GM18870 (cell line): ENCODE results near the gene LDB1.

Source experiments
- ATAC-seq: cut with Tn5 transposase; IDR thresholded peaks from one replicate; pipeline ENCODE4 v1.9.1; 2021; ENCODE audit warnings: moderate library complexity; ENCODE audit not compliant: unreplicated experiment

LDB1 gene

GRCh38 chr10:102113261-102113955 is 6.8 kb downstream of the LDB1 start:
- ATAC-seq, result no peak

DNA sequence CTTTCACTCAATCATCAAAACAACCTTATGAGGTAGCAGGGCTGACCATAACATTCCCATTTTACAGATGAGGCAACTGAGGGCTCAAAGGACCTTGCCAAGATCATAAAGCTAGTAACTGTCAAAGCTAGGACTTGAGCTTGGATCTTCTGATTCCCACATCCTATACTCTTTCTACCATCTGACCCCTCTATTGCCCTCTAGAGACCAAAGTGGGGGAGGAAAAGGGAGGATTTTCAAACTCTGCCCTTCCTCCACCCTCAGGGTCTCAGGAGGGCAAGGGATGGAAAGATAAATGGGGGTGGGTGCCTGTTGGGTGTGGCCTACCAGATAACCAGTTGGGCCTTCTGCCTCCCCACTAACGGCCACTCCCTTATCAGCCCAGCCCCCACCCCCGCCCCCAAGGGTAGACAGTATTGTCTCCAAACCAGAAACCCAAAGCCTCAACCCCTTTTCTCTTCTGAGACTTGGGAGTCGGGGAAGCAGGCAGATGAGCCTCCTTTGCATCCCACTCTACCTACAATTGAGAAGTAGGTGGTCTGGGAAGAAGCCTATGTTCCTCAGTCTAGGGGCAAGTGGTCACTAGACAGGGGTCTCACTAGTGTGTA is 7.9 kb downstream of the LDB1 start:
- no peak for ATAC-seq

- ATAC-seq, result no peak
Observed at GRCh38 chr10:102111276-102111675, 8.9 kb downstream of the LDB1 start.

DNA sequence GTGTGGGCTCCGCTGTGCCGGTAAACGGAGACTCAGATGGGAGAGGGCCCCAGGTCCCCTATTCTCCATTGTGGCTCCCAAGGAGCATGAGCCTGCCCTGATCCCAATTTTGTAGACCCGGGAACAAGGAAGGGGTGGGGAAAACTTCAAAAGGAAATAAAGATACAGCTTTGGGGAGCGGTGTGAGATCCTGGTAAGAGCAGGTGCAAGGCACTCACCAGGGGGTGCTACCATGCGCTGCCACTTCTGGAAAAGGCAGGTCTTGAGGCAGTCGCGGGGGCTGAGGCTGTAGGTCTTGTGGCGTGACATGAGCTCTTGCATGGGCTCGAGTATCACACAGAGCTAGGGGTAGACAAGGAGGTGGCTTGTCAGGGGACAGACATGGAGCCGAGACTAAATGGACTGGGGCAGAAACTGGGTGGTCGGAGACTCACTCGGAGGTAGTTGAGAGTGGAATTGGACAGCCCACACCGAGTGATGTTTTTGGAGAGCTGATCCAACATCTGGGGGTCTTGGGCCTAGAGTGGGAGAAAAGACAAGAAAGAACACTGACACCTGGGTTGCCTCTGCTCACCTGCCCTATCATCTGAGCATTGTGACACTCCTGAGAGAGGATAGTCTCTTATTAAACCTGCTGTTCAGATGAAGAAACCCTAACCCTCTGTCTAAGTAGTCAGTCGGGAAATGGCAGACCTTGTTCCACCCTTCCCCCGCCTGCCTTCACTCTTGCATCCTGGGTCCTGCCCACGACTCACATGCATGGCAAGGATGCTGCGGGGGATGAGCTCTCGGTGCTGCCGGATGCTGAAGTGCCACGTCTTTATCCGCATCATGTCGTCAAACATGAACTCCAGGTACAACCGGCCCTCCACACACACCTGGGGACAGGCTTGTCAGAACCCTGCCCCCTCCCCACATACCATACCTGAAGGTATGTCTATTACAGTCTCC is 10.7 kb downstream of the LDB1 start:
- ATAC-seq, result no peak

DNA sequence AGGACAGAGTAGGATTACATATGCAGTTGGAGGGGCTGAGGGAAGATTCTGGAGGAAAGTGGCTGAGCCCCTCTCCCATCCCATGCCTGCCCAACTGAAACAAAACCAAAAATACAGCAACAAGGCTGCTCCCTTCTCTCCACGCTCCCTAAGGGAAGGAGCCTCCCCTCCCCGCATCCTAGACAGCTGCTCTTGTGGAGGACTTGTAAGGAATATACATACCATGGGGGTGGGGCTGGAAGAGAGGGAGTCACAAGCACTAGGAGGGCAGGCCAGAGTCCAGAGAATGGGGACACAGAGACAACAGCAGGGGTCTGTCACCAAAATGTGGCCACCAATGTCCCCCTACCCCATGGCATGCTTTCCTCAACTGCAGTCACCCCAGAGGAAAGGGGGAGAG is 13.2 kb downstream of the LDB1 start:
- no peak for ATAC-seq

DNA sequence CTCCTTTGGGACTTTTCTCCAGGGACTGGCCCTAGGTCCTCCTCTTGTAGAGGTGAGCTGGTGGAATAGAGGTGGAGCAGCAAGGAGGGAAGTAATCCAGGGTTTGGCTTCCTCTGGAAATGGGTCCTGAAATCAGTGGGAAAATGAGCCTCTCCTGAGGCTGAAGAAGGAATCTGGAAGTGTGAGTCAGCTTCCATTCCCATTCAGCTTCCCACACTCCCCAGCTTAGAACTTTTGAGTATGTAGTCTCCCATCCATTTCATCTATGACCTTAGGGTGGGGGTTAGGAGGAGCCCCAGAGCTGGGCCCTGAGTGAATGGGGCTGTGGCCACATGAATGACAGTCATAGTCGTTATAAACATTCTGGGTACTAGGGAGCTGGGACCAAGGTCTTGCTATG is 17.7 kb downstream of the LDB1 start:
- no peak for ATAC-seq

DNA sequence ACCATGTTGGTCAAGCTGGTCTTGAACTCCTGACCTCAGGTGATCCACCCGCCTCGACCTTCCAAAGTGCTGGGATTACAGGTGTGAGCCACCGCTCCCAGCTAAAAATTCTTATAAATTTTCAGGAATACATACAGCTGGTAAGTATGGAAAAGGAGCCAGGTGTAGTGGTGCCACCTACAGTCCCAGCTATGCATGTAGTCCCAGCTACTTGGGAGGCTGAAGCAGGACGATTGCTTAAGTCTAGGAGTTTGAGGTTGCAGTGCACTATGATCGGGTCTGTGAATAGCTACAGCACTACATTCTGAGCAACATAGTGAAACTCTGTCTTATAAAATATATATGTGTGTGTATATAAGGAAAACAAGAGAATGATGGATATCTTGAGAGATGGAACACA is 19.0 kb downstream of the LDB1 start:
- ATAC-seq, result no peak

- ATAC-seq, result no peak
Observed at GRCh38 chr10:102096449-102096848, 23.7 kb downstream of the LDB1 start.

DNA sequence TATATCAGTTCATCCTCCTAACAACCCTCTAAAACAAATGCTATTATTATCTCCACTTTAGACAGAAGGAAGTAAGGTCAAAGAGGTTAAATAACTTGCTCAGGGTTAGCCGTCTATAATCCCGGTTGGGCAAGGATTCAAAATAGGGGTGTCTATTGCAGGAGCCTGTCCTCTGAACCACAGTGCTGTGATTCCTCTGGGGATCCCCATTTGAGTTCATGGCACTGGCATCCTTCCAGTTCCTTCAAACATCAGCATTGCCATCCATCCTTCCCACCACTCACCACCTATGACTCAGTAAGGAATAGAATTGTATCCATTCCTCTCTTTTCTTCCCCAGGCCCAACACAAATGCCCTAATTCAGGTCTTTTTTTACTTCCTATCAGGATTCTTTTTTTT is 29.4 kb downstream of the LDB1 start:
- ATAC-seq, result no peak

DNA sequence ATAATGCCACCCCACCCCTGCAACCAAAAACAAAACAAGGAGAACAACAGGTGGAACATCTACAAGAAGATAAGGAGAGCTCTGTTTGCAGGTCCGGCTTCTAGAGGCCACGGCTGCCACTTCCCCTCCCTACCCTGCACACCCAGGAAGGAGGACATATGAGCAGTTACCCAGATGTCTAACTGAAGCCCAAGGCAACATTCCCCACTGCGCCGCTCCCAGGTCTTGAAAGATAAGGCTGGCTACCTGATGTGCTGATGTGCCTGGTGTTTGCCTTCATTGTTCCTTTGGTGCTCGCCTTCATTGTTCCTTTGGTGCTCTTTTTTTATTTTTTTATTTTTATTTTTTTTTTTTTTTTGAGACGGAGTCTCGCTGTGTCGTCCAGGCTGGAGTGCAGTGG is 34.0 kb downstream of the LDB1 start:
- no peak for ATAC-seq

GRCh38 chr10:102085336-102085735 is 34.8 kb downstream of the LDB1 start:
- ATAC-seq, result no peak

GRCh38 chr10:102083541-102083940 is 36.6 kb downstream of the LDB1 start:
- no peak for ATAC-seq

GRCh38 chr10:102072673-102073527 is 47.3 kb downstream of the LDB1 start:
- no peak for ATAC-seq

DNA sequence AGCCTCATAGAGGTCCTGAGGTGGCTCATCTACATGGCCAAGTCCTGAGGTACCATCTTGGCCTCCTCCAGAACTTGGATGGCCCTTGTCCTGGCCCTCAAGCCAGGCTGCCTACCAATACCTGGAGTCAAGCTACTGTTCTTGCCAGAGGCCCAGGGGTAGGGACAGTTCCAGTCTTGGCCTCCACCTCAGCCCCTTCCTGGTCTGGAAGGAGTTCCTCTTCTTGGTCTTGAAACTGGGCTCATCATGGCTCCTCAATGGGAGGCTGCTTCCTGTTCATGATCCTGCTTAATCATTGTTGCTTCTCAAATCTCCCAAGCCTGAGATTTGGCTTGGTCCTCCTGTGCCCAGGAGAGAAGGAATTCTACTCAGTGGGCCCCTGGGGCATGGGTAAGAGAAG is 51.1 kb downstream of the LDB1 start:
- no peak for ATAC-seq

DNA sequence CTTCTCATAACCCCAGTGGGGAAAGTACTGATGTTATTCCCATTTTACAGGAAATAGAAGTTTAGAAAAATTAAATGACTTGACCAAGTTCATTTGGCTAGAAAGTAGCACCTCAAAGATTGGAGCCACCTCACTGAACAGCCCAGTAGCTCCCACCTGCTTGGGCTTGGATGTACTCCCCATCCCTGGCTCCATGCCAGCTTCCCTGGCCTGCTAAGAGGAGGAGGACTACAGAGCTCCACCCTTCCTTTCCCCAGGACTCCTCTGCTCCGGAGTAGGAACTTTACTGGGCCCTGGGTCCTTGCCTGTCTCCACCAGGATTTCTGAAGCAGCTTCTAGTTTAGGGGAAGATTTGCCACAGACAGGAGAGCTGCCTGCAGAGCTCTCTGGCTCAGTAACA is 52.0 kb downstream of the LDB1 start:
- ATAC-seq, result no peak

DNA sequence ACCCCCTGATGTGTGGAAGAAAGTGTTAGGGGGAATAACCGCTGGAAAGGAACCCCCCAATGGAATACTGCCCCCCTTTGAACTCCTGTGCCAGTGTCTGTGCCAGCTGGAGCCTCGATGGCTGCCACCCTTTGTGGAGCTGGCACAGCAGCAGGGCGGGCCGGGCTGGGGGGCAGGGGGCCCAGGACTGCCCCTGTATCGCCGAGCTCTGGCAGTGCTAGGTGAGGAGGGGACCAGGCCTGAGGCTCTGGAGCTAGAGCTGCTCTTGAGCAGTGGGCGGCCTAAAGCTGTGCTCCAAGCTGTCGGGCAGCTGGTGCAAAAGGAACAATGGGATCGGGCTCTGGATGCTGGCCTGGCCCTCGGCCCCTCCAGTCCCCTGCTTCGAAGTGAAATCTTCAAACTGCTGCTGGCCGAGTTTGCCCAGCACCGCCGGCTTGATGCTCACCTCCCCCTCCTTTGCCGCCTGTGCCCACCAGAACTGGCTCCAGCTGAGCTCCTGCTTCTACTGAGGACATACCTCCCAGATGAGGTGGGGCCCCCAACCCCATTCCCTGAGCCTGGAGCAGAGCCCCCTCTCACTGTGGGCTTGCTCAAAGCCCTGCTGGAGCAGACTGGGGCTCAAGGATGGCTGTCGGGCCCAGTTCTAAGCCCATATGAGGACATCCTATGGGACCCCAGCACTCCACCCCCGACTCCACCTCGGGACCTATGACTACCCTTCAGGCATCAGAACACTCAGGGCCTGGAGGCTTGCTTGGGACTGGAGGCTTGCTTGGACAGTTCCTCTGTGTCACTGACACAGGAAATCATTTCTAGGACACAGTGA is 52.9 kb downstream of the LDB1 start:
- no peak for ATAC-seq

DNA sequence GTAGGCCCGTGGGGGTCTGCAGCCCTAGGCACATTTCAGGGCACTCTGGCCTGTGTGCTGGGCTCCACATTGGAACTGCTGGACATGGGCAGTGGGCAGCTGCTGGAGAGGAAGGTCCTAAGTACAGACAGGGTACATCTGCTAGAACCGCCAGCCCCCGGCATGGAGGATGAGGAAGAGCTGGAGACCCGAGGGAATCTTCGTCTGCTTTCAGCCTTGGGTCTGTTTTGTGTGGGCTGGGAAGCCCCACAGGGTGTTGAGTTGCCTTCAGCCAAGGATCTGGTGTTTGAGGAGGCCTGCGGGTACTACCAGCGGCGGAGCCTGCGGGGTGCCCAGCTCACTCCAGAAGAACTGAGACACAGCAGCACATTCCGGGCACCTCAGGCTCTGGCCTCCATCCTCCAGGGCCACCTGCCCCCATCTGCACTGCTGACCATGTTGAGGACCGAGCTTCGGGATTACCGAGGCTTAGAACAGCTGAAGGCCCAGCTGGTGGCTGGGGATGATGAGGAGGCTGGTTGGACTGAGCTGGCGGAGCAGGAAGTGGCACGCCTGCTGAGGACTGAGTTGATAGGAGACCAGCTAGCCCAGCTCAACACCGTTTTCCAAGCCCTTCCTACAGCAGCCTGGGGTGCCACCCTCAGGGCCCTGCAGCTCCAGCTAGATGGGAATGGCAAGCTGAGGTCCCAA is 53.6 kb downstream of the LDB1 start:
- ATAC-seq, result no peak

DNA sequence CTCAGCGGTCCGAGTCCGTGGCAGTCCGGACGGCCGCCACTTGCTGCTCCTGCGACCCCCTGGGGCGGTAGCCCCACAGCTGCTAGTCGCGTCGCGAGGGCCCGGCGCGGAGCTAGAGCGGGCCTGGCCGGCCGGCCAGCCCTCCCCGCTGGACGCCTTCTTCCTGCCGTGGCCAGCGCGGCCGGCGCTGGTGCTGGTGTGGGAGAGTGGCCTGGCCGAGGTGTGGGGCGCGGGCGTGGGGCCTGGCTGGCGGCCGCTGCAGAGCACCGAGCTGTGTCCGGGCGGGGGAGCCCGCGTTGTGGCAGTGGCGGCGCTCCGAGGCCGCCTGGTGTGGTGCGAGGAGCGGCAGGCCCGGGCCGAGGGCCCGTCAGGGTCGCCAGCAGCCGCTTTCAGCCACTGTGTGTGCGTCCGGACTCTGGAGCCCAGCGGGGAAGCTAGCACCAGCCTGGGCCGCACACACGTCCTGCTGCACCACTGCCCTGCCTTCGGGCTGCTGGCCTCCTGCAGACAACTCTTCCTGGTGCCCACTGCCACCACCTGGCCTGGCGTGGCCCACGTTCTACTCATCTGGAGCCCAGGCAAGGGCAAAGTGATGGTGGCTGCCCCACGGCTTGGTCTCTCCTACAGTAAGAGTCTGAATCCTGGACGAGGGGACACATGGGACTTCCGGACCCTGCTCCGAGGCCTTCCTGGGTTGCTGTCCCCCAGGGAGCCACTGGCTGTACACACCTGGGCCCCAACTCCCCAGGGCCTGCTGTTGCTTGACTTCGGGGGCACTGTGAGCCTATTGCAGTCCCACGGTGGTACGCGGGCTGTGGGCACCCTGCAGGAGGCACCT is 54.4 kb downstream of the LDB1 start:
- peak; percentile 24 for ATAC-seq
